HG03432 (cell line): ENCODE results near the gene CHMP1B.

Source experiments
- ATAC-seq: cut with Tn5 transposase; IDR thresholded peaks from one replicate; pipeline ENCODE4 v1.9.1; 2021; ENCODE audit warnings: mild to moderate bottlenecking, moderate library complexity; ENCODE audit not compliant: unreplicated experiment

The CHMP1B gene

DNA sequence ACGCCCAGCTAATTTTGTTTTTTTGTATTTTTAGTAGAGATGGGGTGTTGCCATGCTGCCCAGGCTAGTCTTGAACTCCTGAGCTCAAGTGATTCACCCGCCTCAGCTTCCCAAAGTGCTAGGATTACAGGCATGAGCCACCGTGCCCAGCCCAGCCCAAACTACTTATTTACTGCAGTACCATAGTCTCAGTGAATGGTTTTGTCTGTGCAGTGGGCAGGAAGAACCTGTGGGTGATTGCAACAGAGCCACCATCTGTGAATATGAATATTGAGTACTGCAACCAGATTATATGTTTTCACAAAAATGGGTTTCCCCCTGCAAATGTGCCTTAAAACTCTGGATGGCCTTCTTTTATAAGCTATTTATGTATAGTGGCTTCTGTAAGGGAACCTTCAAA is 47.9 kb downstream of the CHMP1B start:
- ATAC-seq = no peak

DNA sequence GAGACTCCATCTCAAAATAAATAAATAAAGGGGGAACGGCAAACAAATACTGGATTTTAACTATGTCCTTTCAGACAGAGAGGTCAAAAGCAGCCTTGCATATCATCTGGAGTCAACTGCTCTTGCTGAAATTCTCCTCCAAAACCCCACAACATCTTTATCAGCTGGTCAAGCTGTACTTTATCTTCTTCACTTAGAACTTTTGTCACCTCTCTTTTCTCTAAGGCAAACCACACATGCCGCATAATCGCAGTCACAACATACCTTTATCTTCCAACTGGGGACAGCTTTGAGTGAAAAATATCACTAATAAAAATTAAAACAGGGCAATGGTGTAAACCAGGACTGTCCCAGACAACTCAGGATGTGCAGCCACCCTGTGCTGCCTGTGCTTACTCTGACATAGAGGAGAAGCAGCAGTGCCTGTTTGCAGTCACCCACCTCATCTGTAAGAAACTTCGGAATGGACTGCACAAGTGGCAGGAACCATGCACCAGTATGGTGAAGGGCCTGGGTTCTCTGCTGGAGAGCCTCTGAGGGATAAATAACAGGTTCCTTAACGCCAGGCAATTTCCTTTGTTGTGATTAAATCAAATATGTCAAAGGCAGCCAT is 50.7 kb downstream of the CHMP1B start:
- no peak for ATAC-seq

DNA sequence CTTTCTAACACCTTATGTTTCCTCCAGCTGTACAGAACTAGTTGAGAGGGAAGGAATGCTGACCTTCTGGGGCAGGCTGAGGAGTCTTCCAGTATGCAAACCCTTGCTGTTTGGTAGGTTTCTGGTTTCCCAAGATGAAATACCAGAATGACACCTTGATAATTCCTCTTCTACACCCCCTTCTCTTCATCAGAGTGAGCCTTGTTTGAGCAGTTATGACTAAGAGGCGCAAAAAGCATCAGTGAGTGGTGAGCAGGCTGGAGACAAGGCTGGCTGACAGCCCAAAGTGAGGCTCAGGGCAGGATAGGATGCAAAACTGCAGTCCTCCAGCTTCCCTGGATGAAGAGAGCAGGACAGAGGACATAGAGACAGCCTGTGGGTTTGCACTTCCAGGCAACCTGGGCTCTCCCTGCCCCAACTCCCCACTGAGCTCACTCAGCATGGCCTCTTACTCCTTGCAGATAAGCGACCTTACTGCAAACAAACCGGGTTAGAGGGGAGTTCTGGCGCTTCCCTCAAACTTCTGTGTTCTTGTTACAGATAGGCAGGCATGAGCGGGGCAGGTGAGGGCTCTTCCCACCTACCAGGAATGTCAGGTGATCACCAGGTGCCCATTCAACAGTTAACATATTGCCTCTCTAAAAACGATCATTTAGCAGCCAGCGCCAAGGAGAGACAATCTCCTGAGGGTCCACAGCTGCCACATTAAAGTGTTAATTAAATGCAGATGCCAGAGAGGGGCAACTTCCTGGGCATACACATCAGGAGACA is 51.5 kb downstream of the CHMP1B start:
- no peak for ATAC-seq
